Measurements from ENCODE around the gene HOXA5.

DNA sequence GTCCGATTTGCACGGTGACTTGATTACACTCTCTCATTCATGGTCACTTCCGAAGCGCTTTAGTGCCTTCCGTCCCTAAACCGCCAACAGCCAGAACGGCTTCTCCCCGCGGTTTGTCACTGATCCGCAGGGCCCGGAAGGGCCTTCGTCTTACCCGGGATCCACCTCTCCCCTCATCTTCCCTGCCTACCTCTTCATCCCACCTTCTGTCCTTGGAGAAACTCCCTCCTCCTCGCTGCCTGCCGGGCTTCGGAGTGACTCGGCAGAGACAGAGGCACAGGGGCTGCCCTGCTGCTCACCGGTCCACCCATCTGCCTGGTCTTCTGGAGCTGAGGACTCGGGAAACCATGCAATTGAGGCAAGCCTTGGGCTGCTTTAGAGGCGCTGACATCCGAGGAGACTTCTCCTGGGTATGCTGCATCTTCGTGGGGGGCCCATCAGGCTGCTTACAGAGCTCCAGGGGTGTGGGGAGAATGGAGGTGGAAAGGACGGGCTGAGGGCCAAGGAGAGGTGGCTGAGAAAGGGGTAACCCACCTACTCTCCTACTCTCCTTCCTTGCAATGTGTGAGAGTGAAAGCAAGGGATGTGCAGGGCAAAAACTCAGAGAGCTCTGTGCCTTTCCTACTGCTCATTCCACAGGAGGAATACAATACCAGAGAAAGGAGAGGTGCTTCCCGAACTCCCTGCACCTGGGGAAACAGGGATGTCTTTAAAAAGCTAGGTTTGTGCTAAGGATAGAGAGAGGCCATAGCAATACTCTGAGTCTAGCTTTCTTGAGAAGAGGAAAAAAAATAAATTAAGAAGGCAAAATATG is 42.6 kb upstream of the HOXA5 start:
- no peak for TF ChIP-seq POLR2A (IDR thresholded peaks at IDR 0.05; ENCODE audit: borderline replicate concordance, extremely low read depth, insufficient read depth, insufficient read length)
- TF ChIP-seq, protein P1, sequence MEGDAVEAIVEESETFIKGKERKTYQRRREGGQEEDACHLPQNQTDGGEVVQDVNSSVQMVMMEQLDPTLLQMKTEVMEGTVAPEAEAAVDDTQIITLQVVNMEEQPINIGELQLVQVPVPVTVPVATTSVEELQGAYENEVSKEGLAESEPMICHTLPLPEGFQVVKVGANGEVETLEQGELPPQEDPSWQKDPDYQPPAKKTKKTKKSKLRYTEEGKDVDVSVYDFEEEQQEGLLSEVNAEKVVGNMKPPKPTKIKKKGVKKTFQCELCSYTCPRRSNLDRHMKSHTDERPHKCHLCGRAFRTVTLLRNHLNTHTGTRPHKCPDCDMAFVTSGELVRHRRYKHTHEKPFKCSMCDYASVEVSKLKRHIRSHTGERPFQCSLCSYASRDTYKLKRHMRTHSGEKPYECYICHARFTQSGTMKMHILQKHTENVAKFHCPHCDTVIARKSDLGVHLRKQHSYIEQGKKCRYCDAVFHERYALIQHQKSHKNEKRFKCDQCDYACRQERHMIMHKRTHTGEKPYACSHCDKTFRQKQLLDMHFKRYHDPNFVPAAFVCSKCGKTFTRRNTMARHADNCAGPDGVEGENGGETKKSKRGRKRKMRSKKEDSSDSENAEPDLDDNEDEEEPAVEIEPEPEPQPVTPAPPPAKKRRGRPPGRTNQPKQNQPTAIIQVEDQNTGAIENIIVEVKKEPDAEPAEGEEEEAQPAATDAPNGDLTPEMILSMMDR (IDR thresholded peaks at IDR 0.05 in 2 of 3, conservative IDR thresholded peaks at IDR 0.05 in 1 of 3; ENCODE audit: borderline replicate concordance in 1 of 3, insufficient read depth in 1 of 3, low read depth in 2 of 3, low read length in 2 of 3) = no peak
- no peak for TF ChIP-seq RAD21 (IDR thresholded peaks at IDR 0.05; ENCODE audit: low read depth)
- no peak for TF ChIP-seq EZH2 (IDR thresholded peaks at IDR 0.05)
- TF ChIP-seq POLR2AphosphoS5 (IDR thresholded peaks at IDR 0.05; ENCODE audit: low read depth, low read length) = no peak
- no peak for TF ChIP-seq ZNF274 (IDR thresholded peaks at IDR 0.05; ENCODE audit: low read depth, low read length)
- TF ChIP-seq, protein P2, sequence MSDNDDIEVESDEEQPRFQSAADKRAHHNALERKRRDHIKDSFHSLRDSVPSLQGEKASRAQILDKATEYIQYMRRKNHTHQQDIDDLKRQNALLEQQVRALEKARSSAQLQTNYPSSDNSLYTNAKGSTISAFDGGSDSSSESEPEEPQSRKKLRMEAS (IDR thresholded peaks at IDR 0.05) = no peak
- TF ChIP-seq, protein P3, sequence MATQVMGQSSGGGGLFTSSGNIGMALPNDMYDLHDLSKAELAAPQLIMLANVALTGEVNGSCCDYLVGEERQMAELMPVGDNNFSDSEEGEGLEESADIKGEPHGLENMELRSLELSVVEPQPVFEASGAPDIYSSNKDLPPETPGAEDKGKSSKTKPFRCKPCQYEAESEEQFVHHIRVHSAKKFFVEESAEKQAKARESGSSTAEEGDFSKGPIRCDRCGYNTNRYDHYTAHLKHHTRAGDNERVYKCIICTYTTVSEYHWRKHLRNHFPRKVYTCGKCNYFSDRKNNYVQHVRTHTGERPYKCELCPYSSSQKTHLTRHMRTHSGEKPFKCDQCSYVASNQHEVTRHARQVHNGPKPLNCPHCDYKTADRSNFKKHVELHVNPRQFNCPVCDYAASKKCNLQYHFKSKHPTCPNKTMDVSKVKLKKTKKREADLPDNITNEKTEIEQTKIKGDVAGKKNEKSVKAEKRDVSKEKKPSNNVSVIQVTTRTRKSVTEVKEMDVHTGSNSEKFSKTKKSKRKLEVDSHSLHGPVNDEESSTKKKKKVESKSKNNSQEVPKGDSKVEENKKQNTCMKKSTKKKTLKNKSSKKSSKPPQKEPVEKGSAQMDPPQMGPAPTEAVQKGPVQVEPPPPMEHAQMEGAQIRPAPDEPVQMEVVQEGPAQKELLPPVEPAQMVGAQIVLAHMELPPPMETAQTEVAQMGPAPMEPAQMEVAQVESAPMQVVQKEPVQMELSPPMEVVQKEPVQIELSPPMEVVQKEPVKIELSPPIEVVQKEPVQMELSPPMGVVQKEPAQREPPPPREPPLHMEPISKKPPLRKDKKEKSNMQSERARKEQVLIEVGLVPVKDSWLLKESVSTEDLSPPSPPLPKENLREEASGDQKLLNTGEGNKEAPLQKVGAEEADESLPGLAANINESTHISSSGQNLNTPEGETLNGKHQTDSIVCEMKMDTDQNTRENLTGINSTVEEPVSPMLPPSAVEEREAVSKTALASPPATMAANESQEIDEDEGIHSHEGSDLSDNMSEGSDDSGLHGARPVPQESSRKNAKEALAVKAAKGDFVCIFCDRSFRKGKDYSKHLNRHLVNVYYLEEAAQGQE (IDR thresholded peaks at IDR 0.05; ENCODE audit: low read depth) = no peak
- no peak for TF ChIP-seq YY1 (IDR thresholded peaks at IDR 0.05; ENCODE audit: extremely low read depth, insufficient replicate concordance, low read depth, low read length)
- TF ChIP-seq, protein P4, sequence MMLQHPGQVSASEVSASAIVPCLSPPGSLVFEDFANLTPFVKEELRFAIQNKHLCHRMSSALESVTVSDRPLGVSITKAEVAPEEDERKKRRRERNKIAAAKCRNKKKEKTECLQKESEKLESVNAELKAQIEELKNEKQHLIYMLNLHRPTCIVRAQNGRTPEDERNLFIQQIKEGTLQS (IDR thresholded peaks at IDR 0.05) = no peak
- TF ChIP-seq SIN3A (IDR thresholded peaks at IDR 0.05; ENCODE audit: low read depth) = no peak
- TF ChIP-seq, protein P5, sequence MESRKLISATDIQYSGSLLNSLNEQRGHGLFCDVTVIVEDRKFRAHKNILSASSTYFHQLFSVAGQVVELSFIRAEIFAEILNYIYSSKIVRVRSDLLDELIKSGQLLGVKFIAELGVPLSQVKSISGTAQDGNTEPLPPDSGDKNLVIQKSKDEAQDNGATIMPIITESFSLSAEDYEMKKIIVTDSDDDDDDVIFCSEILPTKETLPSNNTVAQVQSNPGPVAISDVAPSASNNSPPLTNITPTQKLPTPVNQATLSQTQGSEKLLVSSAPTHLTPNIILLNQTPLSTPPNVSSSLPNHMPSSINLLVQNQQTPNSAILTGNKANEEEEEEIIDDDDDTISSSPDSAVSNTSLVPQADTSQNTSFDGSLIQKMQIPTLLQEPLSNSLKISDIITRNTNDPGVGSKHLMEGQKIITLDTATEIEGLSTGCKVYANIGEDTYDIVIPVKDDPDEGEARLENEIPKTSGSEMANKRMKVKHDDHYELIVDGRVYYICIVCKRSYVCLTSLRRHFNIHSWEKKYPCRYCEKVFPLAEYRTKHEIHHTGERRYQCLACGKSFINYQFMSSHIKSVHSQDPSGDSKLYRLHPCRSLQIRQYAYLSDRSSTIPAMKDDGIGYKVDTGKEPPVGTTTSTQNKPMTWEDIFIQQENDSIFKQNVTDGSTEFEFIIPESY (IDR thresholded peaks at IDR 0.05; ENCODE audit: extremely low read depth, insufficient replicate concordance, low read length) = no peak
- no peak for TF ChIP-seq EZH2phosphoT487 (IDR thresholded peaks at IDR 0.05; ENCODE audit: borderline replicate concordance)
- no peak for TF ChIP-seq CEBPB (IDR thresholded peaks at IDR 0.05; ENCODE audit: low read depth)
